Endothelial cell of umbilical vein (primary cell): ENCODE measurements around the gene NFU1. TPM values are rescaled to one million over a fixed set of nuclear protein-coding genes. Genes with fewer than 3 reads are reported as not detected.
"Not testable (repeated sequence)": the region's sequence is repeated elsewhere in the genome, so short reads cannot be mapped to it uniquely, and the experiment has no call there.

ENCODE experiments used
- BruUV-seq: library from RNA; stranded (reverse); fragments of 400-500 nt; replicated peaks from 2 replicates; lab custom pipeline; 2021; lab: Mats Ljungman, UMichigan
- CTCF ChIA-PET: fragments of 300-600, 350-600 bp; sonication (Branson Sonifier 250); formaldehyde crosslinking; loops from one replicate; lab custom pipeline; 2021; ENCODE audit warnings: antibody characterized with exemption, inconsistent platforms; lab: Charles Lee
- POLR2A ChIA-PET: fragments of 300-600, 350-600 bp; sonication (Branson Sonifier 250); formaldehyde crosslinking; loops from one replicate; lab custom pipeline; 2021; ENCODE audit warnings: antibody characterized with exemption, inconsistent platforms; lab: Charles Lee
- DNase-seq: peaks from one replicate; pipeline ENCODE4 v3.0.0-alpha.2; 2011; ENCODE audit warnings: low read depth, low spot score
- FAIRE-seq: peaks from 2 replicates; lab custom pipeline; 2011; peaks lifted over from hg19 to GRCh38; lab: Jason Lieb, UNC
- H2AFZ ChIP-seq: 2 replicates; pipeline ENCODE4 v1.6.0; 2012; ENCODE audit warnings: low read depth, low read length, control low read depth, inconsistent platforms
- H3K27ac ChIP-seq: 2 replicates; pipeline ENCODE4 v1.5.1; 2011; ENCODE audit warnings: low read depth, mild to moderate bottlenecking, control low read depth, low read length, moderate library complexity; ENCODE audit not compliant: insufficient read depth
- H3K27me3 ChIP-seq, 2 experiments: 2 replicates each; pipeline versions ENCODE4 v1.6.0 to v1.6.1; 2011; ENCODE audit warnings: low read length in 2 of 2, mixed read lengths in 1 of 2; ENCODE audit not compliant: control insufficient read depth in 2 of 2, insufficient read depth in 2 of 2
- H3K36me3 ChIP-seq, 2 experiments: 2 replicates in 1 of 2; 3 replicates in 1 of 2; pipeline ENCODE4 v1.5.1; 2011; ENCODE audit warnings: low read length in 2 of 2, mild to moderate bottlenecking in 1 of 2, moderate library complexity in 1 of 2; ENCODE audit not compliant: control insufficient read depth in 2 of 2, insufficient read depth in 2 of 2; ENCODE audit errors: extremely low read depth in 1 of 2
- H3K4me1 ChIP-seq: 3 replicates; pipeline ENCODE4 v1.5.1; 2011; ENCODE audit warnings: mild to moderate bottlenecking, low read length; ENCODE audit not compliant: control insufficient read depth, insufficient read depth; ENCODE audit errors: extremely low read depth
- H3K4me2 ChIP-seq: 2 replicates; pipeline ENCODE4 v1.6.1; 2011; ENCODE audit warnings: low read length, control low read depth, mixed read lengths; ENCODE audit not compliant: insufficient read depth
- H3K4me3 ChIP-seq, 3 experiments: fragments of 200-600 bp in 1 of 3; sonication (generic), shearing (Covaris generic) in 1 of 3; replicated peaks in 1 of 3; 2 replicates each; pipeline ENCODE4 v1.5.1; 2011 to 2016; ENCODE audit warnings: control low read depth in 3 of 3, low read length in 3 of 3, mild to moderate bottlenecking in 2 of 3, inconsistent platforms in 1 of 3, low read depth in 1 of 3, moderate library complexity in 1 of 3; ENCODE audit not compliant: insufficient read depth in 1 of 3
- H3K79me2 ChIP-seq: 2 replicates; pipeline ENCODE4 v1.6.0; 2012; ENCODE audit warnings: low read length, inconsistent platforms; ENCODE audit not compliant: control insufficient read depth, insufficient read depth
- H3K9ac ChIP-seq: replicated peaks from 2 replicates; pipeline ENCODE3; 2011; ENCODE audit warnings: low read length, control low read depth; ENCODE audit not compliant: insufficient read depth; ENCODE audit errors: extremely low read depth
- H3K9me1 ChIP-seq: replicated peaks from 3 replicates; pipeline ENCODE4 v1.6.0; 2011; ENCODE audit warnings: mild to moderate bottlenecking, low read length; ENCODE audit not compliant: control insufficient read depth, insufficient read depth; ENCODE audit errors: extremely low read depth
- H3K9me3 ChIP-seq: replicated peaks from 2 replicates; pipeline ENCODE4 v1.5.1; 2012; ENCODE audit warnings: low read length, inconsistent platforms; ENCODE audit not compliant: control insufficient read depth, insufficient read depth
- H4K20me1 ChIP-seq: replicated peaks from 2 replicates; pipeline ENCODE3; 2011; ENCODE audit warnings: mild to moderate bottlenecking, low read length; ENCODE audit not compliant: control insufficient read depth, insufficient read depth; ENCODE audit errors: extremely low read depth
- EZH2 ChIP-seq: IDR thresholded peaks from 2 replicates; pipeline ENCODE4 v1.6.1; 2012; ENCODE audit warnings: borderline replicate concordance, low read depth, mild to moderate bottlenecking, moderate library complexity, low read length, inconsistent platforms; ENCODE audit not compliant: severe bottlenecking
- FOS ChIP-seq: IDR thresholded peaks from 2 replicates; pipeline ENCODE4 v1.6.1; 2011; ENCODE audit warnings: mild to moderate bottlenecking, low read length, moderate library complexity, borderline replicate concordance; ENCODE audit not compliant: insufficient read depth
- GATA2 ChIP-seq: IDR thresholded peaks from 2 replicates; pipeline ENCODE4 v1.7.0; 2011; ENCODE audit warnings: low read depth, mild to moderate bottlenecking, moderate library complexity, mixed read lengths, low read length; ENCODE audit not compliant: insufficient read length, insufficient read depth
- JUN ChIP-seq: IDR thresholded peaks from 2 replicates; pipeline ENCODE4 v1.6.1; 2011; ENCODE audit warnings: borderline replicate concordance, low read depth; ENCODE audit not compliant: insufficient read length, insufficient read depth
- POLR2A ChIP-seq: IDR thresholded peaks from 2 replicates; pipeline ENCODE4 v1.6.1; 2012; ENCODE audit warnings: low read depth, mild to moderate bottlenecking, control low read depth, low read length
- POLR2AphosphoS5 ChIP-seq: IDR thresholded peaks from 2 replicates; pipeline ENCODE4 v1.6.1; 2012; ENCODE audit warnings: low read depth, mild to moderate bottlenecking, control low read depth, low read length, moderate library complexity; ENCODE audit not compliant: insufficient read depth
- dilution Hi-C: fragments of 300-500 bp; cut with MboI; formaldehyde crosslinking; loops from one replicate; pipeline ENCODE4 v1.15.0; 2019; ENCODE audit warnings: low sequenced_read_pairs; ENCODE audit not compliant: extremely low pct_ligation_motif_present
- intact Hi-C: fragments of 100-400 bp; cut with micrococcal nuclease; formaldehyde crosslinking; loops from one replicate; pipeline ENCODE4 v1.10.0; 2022
- polyA plus RNA-seq, 4 experiments: library from polyadenylated mRNA; depleted of rRNA in 3 of 4; stranded (reverse) in 3 of 4; unstranded in 1 of 4; fragments of >200 nt; gene quantifications; 2 replicates each; pipeline versions ENCODE4 v1.2.1 to v1.2.3, GENCODE V29; 2011 to 2012; ENCODE audit warnings: missing spikeins in 1 of 4
- total RNA-seq: library from RNA; stranded (reverse); gene quantifications from 2 replicates; pipeline ENCODE4 v1.2.3, GENCODE V29; 2021

NFU1 gene
- total and polyA plus RNA-seq, 2 donors (not counting 3 experiments of a cell fraction or from before 2014, with no cell fraction given): 19.6 to 49.7 TPM

- BruUV-seq: no TSS peak
- Histone ChIP-seq H3K9me3 (no peaks in the 10 kb centered on the region), H4K20me1 (no peaks in the 10 kb centered on the region), H3K79me2 (no peaks in the 10 kb centered on the region), H3K9me1 (no peaks in the 10 kb centered on the region), H2AFZ (no peak overlapping the region), H3K9ac (no peak overlapping the region), H3K4me2 (no peak overlapping the region), H3K27me3 (no peaks in the 10 kb centered on the region), H3K36me3 (peaks cover 3% of the 10 kb centered on the region in 2 experiments), H3K4me3 (no peak overlapping the region), H3K27ac (no peak overlapping the region), H3K4me1 (no peaks in the 10 kb centered on the region)
- no peak for FAIRE-seq
- ChIA-PET CTCF (no interaction called here), POLR2A (no interaction called here)
- dilution Hi-C loops: no loop called here
- DNase-seq: no peak
- intact Hi-C loops: no loop called here
- TF ChIP-seq POLR2A (no peak), EZH2 (no peak), POLR2AphosphoS5 (no peak), FOS (no peak), GATA2 (no peak), JUN (no peak)
Observed at GRCh38 chr2:69422198-69422597, 15.0 kb downstream of the NFU1 start.

- H3K4me3 ChIP-seq, H3K9me3 ChIP-seq, H3K9ac ChIP-seq, DNase-seq, H3K79me2 ChIP-seq, FAIRE-seq, BruUV-seq, H2AFZ ChIP-seq, H3K27ac ChIP-seq, dilution Hi-C loops, H4K20me1 ChIP-seq, H3K27me3 ChIP-seq, H3K9me1 ChIP-seq, POLR2A ChIA-PET, H3K36me3 ChIP-seq, H3K4me1 ChIP-seq, H3K4me2 ChIP-seq, intact Hi-C loops: not testable (repeated sequence)
- CTCF ChIA-PET: interaction anchor here (1.0 kb wide), 1 partner anchor 28 kb away, joined by 3 read pairs; no protein-coding TSS in a partner anchor
Observed at GRCh38 chr2:69419111-69419510, 18.1 kb downstream of the NFU1 start.
